HG03571 (cell line): ENCODE results near the gene TLR2.
A peak's percentile ranks its signal among the peaks of the same experiment; 100 is the strongest.
"Not testable (repeated sequence)": the region's sequence is repeated elsewhere in the genome, so short reads cannot be mapped to it uniquely, and the experiment has no call there.

Experiments
- ATAC-seq: cut with Tn5 transposase; IDR thresholded peaks from one replicate; pipeline ENCODE4 v1.9.1; 2021; ENCODE audit not compliant: unreplicated experiment

TLR2 gene

GRCh38 chr4:153661215-153661822 is 22.8 kb upstream of the TLR2 start:
- ATAC-seq, result no peak

GRCh38 chr4:153661908-153662307 is 22.2 kb upstream of the TLR2 start:
- no peak for ATAC-seq

GRCh38 chr4:153663667-153664066 is 20.4 kb upstream of the TLR2 start:
- ATAC-seq, result no peak

GRCh38 chr4:153666505-153666904 is 17.6 kb upstream of the TLR2 start:
- not testable (repeated sequence) for ATAC-seq

GRCh38 chr4:153668647-153669046 is 15.4 kb upstream of the TLR2 start:
- ATAC-seq, result no peak

- no peak for ATAC-seq
Measured at GRCh38 chr4:153669838-153670237, 14.2 kb upstream of the TLR2 start.

GRCh38 chr4:153676486-153676885 is 7.6 kb upstream of the TLR2 start:
- ATAC-seq, result no peak

- ATAC-seq, result no peak
Measured at GRCh38 chr4:153676984-153677383, 7.1 kb upstream of the TLR2 start.

- ATAC-seq, result no peak
Measured at GRCh38 chr4:153679486-153679885, 4.6 kb upstream of the TLR2 start.

- no peak for ATAC-seq
Measured at GRCh38 chr4:153683763-153684181, 308 bp upstream of the TLR2 start.

GRCh38 chr4:153684971-153685371 is 891 bp downstream of the TLR2 start:
- no peak for ATAC-seq

GRCh38 chr4:153704522-153704921 is 20.4 kb downstream of the TLR2 start:
- ATAC-seq, result no peak

GRCh38 chr4:153705743-153706468 is 21.8 kb downstream of the TLR2 start:
- ATAC-seq, result peak; percentile 83

GRCh38 chr4:153706519-153706918 is 22.4 kb downstream of the TLR2 start:
- peak; percentile 25 for ATAC-seq

GRCh38 chr4:153710681-153711080 is 26.6 kb downstream of the TLR2 start:
- no peak for ATAC-seq

GRCh38 chr4:153713866-153714646 is 30.0 kb downstream of the TLR2 start:
- no peak for ATAC-seq

GRCh38 chr4:153722036-153722435 is 38.0 kb downstream of the TLR2 start:
- no peak for ATAC-seq

GRCh38 chr4:153724606-153725005 is 40.5 kb downstream of the TLR2 start:
- no peak for ATAC-seq

- no peak for ATAC-seq
Measured at GRCh38 chr4:153725136-153725830, 41.2 kb downstream of the TLR2 start.

- no peak for ATAC-seq
Measured at GRCh38 chr4:153725831-153726154, 41.7 kb downstream of the TLR2 start.

- no peak for ATAC-seq
Measured at GRCh38 chr4:153728151-153728550, 44.1 kb downstream of the TLR2 start.

- no peak for ATAC-seq
Measured at GRCh38 chr4:153728660-153729059, 44.6 kb downstream of the TLR2 start.
